Body of pancreas (tissue), 4 donors: ENCODE data around the gene GRIK4. TPM values are rescaled to one million over a fixed set of nuclear protein-coding genes. Genes with fewer than 3 reads are reported as not detected.

Source experiments
- ATAC-seq: fragments of 150-250 bp; one replicate; pipeline ENCODE4 v1.9.1; 2016
- DNase-seq, 4 donors: peaks; one replicate each; pipeline ENCODE4 v3.0.0-alpha.2; 2019
- H3K27ac ChIP-seq, 4 donors: fragments of 200-600 bp; sonication (generic); 1 replicate in 3 of 4; 2 replicates in 1 of 4; pipeline versions ENCODE4 v1.5.1 to v1.6.1; 2016 to 2019; ENCODE audit warnings: mild to moderate bottlenecking in 1 of 4, mixed read lengths in 1 of 4, moderate library complexity in 1 of 4
- H3K27me3 ChIP-seq, 2 donors: fragments of 200-600 bp; sonication (generic); one replicate each; pipeline ENCODE4 v1.6.0; 2016; ENCODE audit warnings: mild to moderate bottlenecking in 1 of 2
- H3K36me3 ChIP-seq, 2 donors: fragments of 200-600 bp; sonication (generic); replicated peaks in 1 of 2; 2 replicates each; pipeline ENCODE4 v1.5.1; 2016; ENCODE audit warnings: low read depth in 2 of 2; ENCODE audit not compliant: insufficient read depth in 1 of 2
- H3K4me1 ChIP-seq: fragments of 200-600 bp; sonication (generic); one replicate; pipeline ENCODE4 v1.6.0; 2016
- H3K4me3 ChIP-seq, 2 donors: fragments of 200-600 bp; sonication (generic); 1 replicate in 1 of 2; 2 replicates in 1 of 2; pipeline ENCODE4 v1.5.1; 2016 to 2019
- H3K9me3 ChIP-seq, 3 donors: fragments of 200-600 bp; sonication (generic); 1 replicate in 2 of 3; 2 replicates in 1 of 3; pipeline ENCODE4 v1.5.1; 2016
- CTCF ChIP-seq, 7 experiments: fragments of 450-650 bp in 4 of 7; fragments of 200-600 bp in 3 of 7; sonication (generic) in 3 of 7; IDR thresholded peaks; one replicate each; pipeline ENCODE4 v1.5.1; 2016 to 2019; ENCODE audit warnings: antibody characterized with exemption in 7 of 7
- POLR2A ChIP-seq, 3 donors: fragments of 450-650 bp; IDR thresholded peaks; one replicate each; pipeline ENCODE4 v1.6.1; 2016; ENCODE audit warnings: antibody characterized with exemption in 3 of 3, mild to moderate bottlenecking in 2 of 3
- WGBS, 2 donors: methylation state at CpG; one replicate each; pipeline ENCODE4 v1.1.5; 2017; 5-methylcytosine and 5-hydroxymethylcytosine counted together
- intact Hi-C: fragments of 100-400 bp; cut with DNase I; formaldehyde crosslinking; loops from one replicate; pipeline ENCODE4 v1.15.1; 2023
- total RNA-seq, 2 donors: library from RNA; depleted of rRNA; stranded (reverse); fragments of >200 nt; gene quantifications; one replicate each; pipeline ENCODE4 v1.1.0, GENCODE V29; 2016

The GRIK4 gene
- total RNA-seq, 2 donors from 2014 or later: not detected

GRCh38 chr11:120568572-120569307 is 57.2 kb downstream of the GRIK4 start:
- H3K27ac ChIP-seq: no peak overlapping the region
- H3K27me3 ChIP-seq: peaks cover 0 to 5% of the 10 kb centered on the region in 2 donors
- H3K4me3 ChIP-seq: no peak overlapping the region
- no peak for TF ChIP-seq POLR2A (IDR thresholded peaks at IDR 0.05)
- TF ChIP-seq CTCF (IDR thresholded peaks at IDR 0.05): no peak
- DNase-seq (no peak), ATAC-seq (no peak)
- H3K36me3 ChIP-seq: no peaks in the 10 kb centered on the region
- peaks cover 14% of the 10 kb centered on the region for H3K4me1 ChIP-seq
- WGBS, 2 donors: 80 to 81% methylated on average over 8 of the region's 8 CpGs
- H3K9me3 ChIP-seq: no peaks in the 10 kb centered on the region
- intact Hi-C loops: no loop called here

- H3K27me3 ChIP-seq: no peaks in the 10 kb centered on the region
- 52 to 72% methylated on average over 7 of the region's 7 CpGs for WGBS, 2 donors
- TF ChIP-seq POLR2A (IDR thresholded peaks at IDR 0.05) (no peak), CTCF (IDR thresholded peaks at IDR 0.05) (no peak)
Measured at GRCh38 chr11:120569861-120570260, 58.3 kb downstream of the GRIK4 start.

GRCh38 chr11:120571476-120571875 is 59.9 kb downstream of the GRIK4 start:
- Histone ChIP-seq H3K4me1 (no peaks in the 10 kb centered on the region), H3K27me3 (no peaks in the 10 kb centered on the region), H3K4me3 (no peak overlapping the region), H3K27ac (no peak overlapping the region), H3K9me3 (no peaks in the 10 kb centered on the region), H3K36me3 (no peaks in the 10 kb centered on the region)
- TF ChIP-seq CTCF (IDR thresholded peaks at IDR 0.05) (no peak), POLR2A (IDR thresholded peaks at IDR 0.05) (no peak)
- intact Hi-C loops: no loop called here
- ATAC-seq: no peak
- DNase-seq: no peak
- WGBS, 2 donors: 43 to 57% methylated on average over 1 of the region's 1 CpG

More at GRCh38 chr11:120569861-120570260, 58.3 kb downstream of the GRIK4 start:
- Histone ChIP-seq H3K4me1 (peaks cover 5% of the 10 kb centered on the region), H3K4me3 (no peak overlapping the region), H3K9me3 (no peaks in the 10 kb centered on the region), H3K36me3 (no peaks in the 10 kb centered on the region), H3K27ac (no peak overlapping the region)
- no peak for ATAC-seq
- no peak for DNase-seq
- intact Hi-C loops: no loop called here

- intact Hi-C loops: no loop called here
- H3K4me1 ChIP-seq: no peaks in the 10 kb centered on the region
- ATAC-seq (no peak), DNase-seq (no peak)
- H3K27ac ChIP-seq: no peak overlapping the region
- TF ChIP-seq POLR2A (IDR thresholded peaks at IDR 0.05): no peak
- no peak for TF ChIP-seq CTCF (IDR thresholded peaks at IDR 0.05)
- WGBS, 2 donors: 93 to 94% methylated on average over 10 of the region's 10 CpGs
- no peaks in the 10 kb centered on the region for H3K9me3 ChIP-seq
- H3K4me3 ChIP-seq: no peak overlapping the region
- no peaks in the 10 kb centered on the region for H3K27me3 ChIP-seq
- no peaks in the 10 kb centered on the region for H3K36me3 ChIP-seq
Measured at GRCh38 chr11:120573756-120574354, 62.3 kb downstream of the GRIK4 start.
